Measurements from ENCODE around the gene ITPRIP.

Gene ITPRIP

DNA sequence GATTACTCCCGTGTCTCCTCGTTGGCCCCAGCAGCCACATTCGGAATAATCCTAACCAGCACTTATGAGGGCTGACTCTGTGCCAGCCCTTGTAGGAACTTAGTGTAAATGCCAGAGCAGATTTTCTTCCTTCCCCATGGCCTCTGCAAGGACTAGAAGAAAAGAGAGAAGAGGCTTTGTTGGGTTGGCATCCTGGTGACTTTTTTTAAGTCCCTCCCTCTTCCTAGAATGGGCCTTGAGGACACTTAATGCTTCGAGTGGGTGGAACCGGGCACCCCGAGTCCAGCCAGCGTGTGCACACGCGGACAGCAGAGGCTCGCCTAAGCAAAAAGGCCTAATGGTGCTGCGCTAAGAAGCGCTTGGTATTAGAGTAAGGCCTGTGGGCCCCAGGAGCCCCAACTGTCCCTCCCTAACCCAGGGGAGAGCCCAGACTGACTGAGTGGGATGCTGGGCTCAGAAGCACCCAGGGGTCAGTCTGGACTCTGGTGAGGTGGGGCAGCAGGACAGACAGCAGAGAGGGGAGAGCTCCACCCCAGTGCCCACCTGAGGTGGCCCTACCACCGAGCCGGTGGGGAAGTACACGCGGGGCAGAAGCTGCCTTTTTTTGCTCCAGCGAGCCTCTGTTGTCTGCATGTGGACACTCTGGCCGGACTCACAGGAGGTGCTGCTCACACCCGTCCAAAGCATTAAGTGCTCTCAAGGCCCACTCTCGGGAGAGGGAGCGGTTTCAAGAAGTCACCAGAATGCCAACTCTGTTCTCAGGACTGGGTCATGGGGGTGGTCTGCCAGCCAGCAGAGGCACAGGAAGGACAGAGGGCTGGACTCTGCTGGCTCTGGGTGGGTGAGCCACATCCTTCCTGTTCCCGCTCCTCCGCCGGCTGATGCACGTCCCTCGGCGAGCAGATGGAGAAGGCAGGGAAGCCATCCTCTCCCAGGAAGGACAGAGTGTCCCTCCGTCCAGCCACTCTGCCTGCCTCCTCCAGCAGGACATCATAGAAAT lies 12.5 kb downstream of the ITPRIP start:
- TF ChIP-seq YY1 (IDR thresholded peaks at IDR 0.05; ENCODE audit: low read depth) (no peak), CEBPB (IDR thresholded peaks at IDR 0.05) (no peak), CREB1 (IDR thresholded peaks at IDR 0.05; ENCODE audit: low read depth) (no peak), TAF1 (IDR thresholded peaks at IDR 0.05; ENCODE audit: low read depth) (no peak), EP300 (IDR thresholded peaks at IDR 0.05; ENCODE audit: borderline replicate concordance) (no peak), RAD21 (IDR thresholded peaks at IDR 0.05; ENCODE audit: low read depth) (no peak), ZBTB7A (IDR thresholded peaks at IDR 0.05; ENCODE audit: low read depth) (no peak), MAX (IDR thresholded peaks at IDR 0.05) (no peak), TEAD4 (IDR thresholded peaks at IDR 0.05) (no peak), FOXM1 (IDR thresholded peaks at IDR 0.05; ENCODE audit: borderline replicate concordance, low read depth) (no peak)
- TF ChIP-seq, protein P1, sequence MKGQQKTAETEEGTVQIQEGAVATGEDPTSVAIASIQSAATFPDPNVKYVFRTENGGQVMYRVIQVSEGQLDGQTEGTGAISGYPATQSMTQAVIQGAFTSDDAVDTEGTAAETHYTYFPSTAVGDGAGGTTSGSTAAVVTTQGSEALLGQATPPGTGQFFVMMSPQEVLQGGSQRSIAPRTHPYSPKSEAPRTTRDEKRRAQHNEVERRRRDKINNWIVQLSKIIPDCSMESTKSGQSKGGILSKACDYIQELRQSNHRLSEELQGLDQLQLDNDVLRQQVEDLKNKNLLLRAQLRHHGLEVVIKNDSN (IDR thresholded peaks at IDR 0.05), result no peak

DNA sequence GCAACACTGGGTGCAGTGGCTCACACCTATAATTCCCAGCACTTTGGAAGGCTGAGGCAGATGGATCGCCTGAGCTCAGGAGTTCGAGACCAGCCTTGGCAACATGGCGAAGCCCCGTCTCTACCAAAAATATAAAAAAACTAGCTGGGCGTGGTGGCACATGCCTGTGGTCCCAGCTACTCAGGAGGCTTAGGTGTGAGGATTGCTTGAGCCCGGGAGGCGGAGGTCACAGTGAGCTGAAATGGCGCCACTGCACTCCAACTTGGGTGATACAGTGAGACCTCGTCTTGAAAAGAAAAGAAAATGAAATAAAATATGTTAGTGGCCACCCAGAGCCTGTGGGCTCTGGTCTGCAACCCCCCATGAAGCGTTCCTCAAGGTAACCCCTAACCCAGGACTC lies 13.3 kb downstream of the ITPRIP start:
- TF ChIP-seq, protein P1 (IDR thresholded peaks at IDR 0.05), result no peak
- TF ChIP-seq, protein P2, sequence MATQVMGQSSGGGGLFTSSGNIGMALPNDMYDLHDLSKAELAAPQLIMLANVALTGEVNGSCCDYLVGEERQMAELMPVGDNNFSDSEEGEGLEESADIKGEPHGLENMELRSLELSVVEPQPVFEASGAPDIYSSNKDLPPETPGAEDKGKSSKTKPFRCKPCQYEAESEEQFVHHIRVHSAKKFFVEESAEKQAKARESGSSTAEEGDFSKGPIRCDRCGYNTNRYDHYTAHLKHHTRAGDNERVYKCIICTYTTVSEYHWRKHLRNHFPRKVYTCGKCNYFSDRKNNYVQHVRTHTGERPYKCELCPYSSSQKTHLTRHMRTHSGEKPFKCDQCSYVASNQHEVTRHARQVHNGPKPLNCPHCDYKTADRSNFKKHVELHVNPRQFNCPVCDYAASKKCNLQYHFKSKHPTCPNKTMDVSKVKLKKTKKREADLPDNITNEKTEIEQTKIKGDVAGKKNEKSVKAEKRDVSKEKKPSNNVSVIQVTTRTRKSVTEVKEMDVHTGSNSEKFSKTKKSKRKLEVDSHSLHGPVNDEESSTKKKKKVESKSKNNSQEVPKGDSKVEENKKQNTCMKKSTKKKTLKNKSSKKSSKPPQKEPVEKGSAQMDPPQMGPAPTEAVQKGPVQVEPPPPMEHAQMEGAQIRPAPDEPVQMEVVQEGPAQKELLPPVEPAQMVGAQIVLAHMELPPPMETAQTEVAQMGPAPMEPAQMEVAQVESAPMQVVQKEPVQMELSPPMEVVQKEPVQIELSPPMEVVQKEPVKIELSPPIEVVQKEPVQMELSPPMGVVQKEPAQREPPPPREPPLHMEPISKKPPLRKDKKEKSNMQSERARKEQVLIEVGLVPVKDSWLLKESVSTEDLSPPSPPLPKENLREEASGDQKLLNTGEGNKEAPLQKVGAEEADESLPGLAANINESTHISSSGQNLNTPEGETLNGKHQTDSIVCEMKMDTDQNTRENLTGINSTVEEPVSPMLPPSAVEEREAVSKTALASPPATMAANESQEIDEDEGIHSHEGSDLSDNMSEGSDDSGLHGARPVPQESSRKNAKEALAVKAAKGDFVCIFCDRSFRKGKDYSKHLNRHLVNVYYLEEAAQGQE (IDR thresholded peaks at IDR 0.05; ENCODE audit: low read depth), result no peak
- TF ChIP-seq CREB1 (IDR thresholded peaks at IDR 0.05; ENCODE audit: low read depth), result no peak
- TF ChIP-seq RAD21 (IDR thresholded peaks at IDR 0.05; ENCODE audit: low read depth), result no peak
- no peak for TF ChIP-seq MAX (IDR thresholded peaks at IDR 0.05)
- no peak for TF ChIP-seq TCF12 (IDR thresholded peaks at IDR 0.05; ENCODE audit: low read depth)
- TF ChIP-seq EGR1 (IDR thresholded peaks at IDR 0.05), result no peak
- no peak for TF ChIP-seq NFIC (IDR thresholded peaks at IDR 0.05)
- no peak for TF ChIP-seq YY1 (IDR thresholded peaks at IDR 0.05; ENCODE audit: low read depth)
- no peak for TF ChIP-seq ZBTB7A (IDR thresholded peaks at IDR 0.05; ENCODE audit: low read depth)
- TF ChIP-seq TEAD4 (IDR thresholded peaks at IDR 0.05), result no peak
- no peak for TF ChIP-seq CEBPB (IDR thresholded peaks at IDR 0.05)
- TF ChIP-seq EP300 (IDR thresholded peaks at IDR 0.05; ENCODE audit: borderline replicate concordance), result no peak

GRCh38 chr10:104324221-104324686 lies 14.0 kb downstream of the ITPRIP start:
- TF ChIP-seq EGR1 (IDR thresholded peaks at IDR 0.05) (no peak), CREB1 (IDR thresholded peaks at IDR 0.05; ENCODE audit: low read depth) (no peak), CEBPB (IDR thresholded peaks at IDR 0.05) (no peak), ZBTB7A (IDR thresholded peaks at IDR 0.05; ENCODE audit: low read depth) (no peak), YY1 (IDR thresholded peaks at IDR 0.05; ENCODE audit: low read depth) (no peak), EP300 (IDR thresholded peaks at IDR 0.05; ENCODE audit: borderline replicate concordance) (no peak)
- TF ChIP-seq, protein P2 (IDR thresholded peaks at IDR 0.05; ENCODE audit: low read depth), result no peak

DNA sequence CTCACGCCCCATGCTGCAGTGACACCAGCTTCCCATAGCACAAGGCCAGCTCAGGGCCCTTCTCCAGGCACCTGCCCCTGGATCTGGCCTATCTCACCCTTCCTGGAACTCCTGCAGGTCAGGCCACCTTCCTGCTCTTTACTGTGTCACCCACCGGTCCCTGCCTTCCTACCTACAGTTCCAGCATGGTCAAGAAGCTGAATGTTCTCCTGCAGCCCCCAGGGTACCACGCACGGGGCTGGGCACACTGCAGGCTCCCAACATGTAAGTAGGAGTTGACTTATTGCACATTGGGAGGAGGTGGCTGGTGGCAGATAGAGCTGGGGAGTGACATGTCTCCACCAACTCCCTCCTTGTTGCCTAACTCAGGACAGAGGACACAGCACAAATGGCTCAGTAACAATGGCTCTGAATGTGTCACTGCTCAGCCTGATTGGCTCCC lies 14.5 kb downstream of the ITPRIP start:
- TF ChIP-seq CEBPB (IDR thresholded peaks at IDR 0.05) (no peak), FOXM1 (IDR thresholded peaks at IDR 0.05; ENCODE audit: borderline replicate concordance, low read depth) (no peak), NFIC (IDR thresholded peaks at IDR 0.05) (no peak), ZBTB7A (IDR thresholded peaks at IDR 0.05; ENCODE audit: low read depth) (no peak), EGR1 (IDR thresholded peaks at IDR 0.05) (no peak)
- TF ChIP-seq, protein P2 (IDR thresholded peaks at IDR 0.05; ENCODE audit: low read depth), result no peak
- TF ChIP-seq, protein P1 (IDR thresholded peaks at IDR 0.05), result no peak

All from Ishikawa (cell line).